NCI-H2171 (cell line): ENCODE measurements around the gene FGD6.

ENCODE experiments used
- DNase-seq: peaks from one replicate; lab custom pipeline; 2025; lab: John Stamatoyannopoulos, UW

FGD6 gene

DNA sequence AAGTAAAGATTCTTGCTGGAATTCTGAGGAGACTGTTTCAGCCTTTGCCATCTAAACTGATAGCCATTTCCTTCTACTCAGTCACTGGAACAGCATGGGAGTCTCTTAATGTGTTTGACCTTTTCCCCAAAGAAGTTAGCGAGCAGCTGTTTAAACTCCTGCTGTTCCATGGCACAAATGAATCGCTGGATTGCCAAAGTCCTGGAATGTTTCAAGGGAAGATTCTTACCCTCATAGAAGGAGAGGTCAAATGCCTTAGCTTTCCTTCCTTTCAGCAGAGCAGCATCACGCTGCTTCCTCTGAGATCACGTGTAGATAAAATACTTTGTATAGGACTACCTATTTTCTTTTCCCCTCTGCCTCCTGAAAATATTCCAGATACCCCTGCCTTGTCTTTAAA is 133.3 kb downstream of the FGD6 start:
- no peak for DNase-seq

DNA sequence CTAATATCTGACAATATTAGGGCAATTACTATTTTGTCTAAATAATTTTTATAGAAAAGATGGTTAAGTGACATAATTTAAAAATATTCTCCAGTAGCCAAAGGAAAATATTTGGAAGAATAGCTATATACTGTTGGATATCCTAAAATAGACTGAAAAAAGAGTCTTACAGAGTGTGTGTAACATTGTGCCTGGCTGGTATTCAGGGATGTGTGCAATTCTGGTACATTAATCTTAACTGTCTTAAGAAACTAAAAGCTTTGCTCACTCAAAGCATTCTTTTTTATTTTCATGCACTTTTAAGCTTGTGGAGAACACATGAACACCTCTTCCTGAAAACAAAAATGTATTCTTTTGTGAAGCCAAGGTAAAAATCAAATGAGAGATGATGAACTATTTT is 133.8 kb downstream of the FGD6 start:
- DNase-seq: no peak

- no peak for DNase-seq
These were observed 139.9 kb downstream of the FGD6 start for GRCh38 chr12:95077341-95077740.

DNA sequence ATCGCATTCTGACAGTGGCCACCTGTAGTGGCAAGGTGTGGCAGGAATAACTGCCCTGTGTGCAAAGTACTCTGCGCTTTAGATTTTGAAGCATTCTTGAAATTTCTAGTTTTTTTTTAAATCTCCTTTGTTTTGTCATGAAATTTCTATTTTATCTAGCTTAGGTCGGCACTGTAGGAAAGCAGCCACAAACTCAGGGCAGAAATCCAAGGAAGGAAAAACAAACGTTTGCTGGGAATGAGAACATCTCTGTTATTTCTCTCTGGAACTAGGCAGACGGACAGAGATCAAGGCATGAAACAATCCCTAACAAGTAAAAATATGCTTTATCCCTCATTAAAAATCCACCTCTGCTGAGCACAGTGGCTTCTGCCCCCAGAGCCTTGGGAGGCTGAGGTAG is 142.5 kb downstream of the FGD6 start:
- DNase-seq: no peak

- DNase-seq: no peak
These were observed 143.4 kb downstream of the FGD6 start for GRCh38 chr12:95073698-95074520.

DNA sequence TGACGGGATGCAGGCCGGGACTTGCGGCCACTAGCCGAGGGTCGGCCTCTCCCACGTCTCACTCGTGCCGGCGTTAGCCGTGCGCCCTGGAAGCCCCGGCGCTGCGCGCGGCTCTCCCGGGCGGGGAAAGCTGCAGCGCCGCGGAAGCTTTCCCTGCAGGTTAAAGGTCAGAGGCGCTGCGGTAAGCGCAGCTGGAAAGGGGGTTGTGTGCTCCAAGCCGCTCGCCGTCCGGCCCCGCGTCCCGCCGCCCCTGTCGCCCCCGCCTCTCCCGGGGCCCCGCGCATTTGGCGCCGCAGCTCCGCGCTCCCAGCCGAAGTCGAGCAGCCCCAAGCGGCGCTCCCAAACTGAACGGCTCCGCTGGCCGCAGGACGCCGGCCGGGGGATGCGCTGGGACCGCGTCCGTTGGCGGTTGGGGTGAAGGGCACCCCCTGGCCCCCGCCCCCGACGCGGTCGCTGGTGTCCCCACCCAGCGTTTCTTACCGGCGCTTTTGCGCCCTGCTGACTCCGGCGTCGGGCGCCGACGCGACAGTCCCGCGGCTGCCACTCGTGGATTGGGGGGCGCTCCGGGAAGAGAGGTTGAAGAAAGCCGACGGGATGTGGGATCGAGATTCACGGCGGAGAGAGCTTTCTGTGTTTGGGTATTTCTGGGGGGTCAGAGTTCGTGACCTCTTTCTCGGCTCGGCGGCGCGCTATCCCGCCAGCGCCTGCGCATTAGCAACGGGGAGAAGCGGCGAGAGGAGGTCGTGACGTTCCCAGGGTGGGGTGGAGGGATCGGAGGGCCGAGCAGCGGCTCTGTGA is 144.2 kb downstream of the FGD6 start, which contains the start of gene NR2C1:
NR2C1 (minus strand) TSS at position 719 of the 798 bp plus-strand sequence. CDS start 6,234 bp downstream, outside the sequence.
- DNase-seq: peak; percentile 89

DNA sequence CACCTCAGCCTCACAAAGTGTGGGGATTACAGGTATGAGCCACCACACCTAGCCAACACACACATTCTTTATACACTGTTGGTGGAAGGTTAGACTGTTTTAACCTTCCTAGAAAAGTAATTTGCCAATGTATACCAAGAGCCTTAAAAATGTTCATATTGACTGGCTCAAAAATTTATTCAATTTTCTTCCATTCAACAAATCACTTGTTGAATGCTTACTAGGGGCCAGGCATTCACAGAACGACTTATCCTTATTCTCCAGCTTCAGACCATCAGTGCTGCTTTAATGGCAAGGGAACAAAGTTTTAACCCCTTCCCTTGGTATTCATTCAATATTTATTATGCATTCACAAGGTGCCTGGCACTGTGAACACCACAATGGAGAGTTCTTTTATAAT is 146.9 kb downstream of the FGD6 start:
- DNase-seq: no peak

GRCh38 chr12:95066091-95066855 is 151.0 kb downstream of the FGD6 start:
- DNase-seq: no peak

DNA sequence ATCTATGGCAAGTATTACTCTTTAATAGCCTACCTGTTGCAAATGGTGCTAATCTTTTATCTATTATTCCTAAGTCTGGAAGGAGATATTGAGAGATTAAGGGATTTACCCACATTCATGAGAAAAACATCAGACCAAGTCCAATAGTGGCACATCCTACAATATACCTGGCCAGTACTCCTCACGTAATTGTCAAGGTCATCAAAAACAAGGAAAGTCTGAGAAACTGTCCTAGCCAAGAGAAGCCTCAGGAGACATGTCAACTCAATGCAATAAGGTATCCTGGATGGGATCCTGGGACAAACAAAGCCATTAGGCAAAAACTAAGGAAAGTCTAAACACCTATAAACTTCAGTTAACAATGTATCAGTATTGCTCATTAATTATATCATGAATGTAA is 156.3 kb downstream of the FGD6 start:
- DNase-seq: no peak

DNA sequence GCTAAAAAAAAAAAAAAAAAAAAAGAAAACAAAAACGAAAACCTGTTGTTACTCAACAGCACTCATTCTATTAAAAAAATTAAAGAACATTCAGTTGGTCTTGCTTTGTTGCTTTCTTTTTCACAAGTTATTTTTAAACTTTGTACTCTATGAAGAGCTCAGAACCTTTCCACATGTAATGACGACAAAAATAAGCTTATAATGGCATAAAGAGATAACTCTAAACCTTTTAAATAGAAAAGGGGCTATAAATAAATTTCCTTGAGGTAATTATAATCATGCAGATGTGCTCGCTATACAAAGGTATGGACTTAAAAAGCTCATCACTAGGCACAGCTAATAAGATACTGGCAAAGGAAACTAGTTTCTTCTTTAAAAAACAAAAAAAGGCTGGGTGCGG is 157.3 kb downstream of the FGD6 start:
- no peak for DNase-seq

GRCh38 chr12:95057424-95057823 is 159.8 kb downstream of the FGD6 start:
- no peak for DNase-seq

- DNase-seq: no peak
These were observed 162.2 kb downstream of the FGD6 start for GRCh38 chr12:95055057-95055456.

DNA sequence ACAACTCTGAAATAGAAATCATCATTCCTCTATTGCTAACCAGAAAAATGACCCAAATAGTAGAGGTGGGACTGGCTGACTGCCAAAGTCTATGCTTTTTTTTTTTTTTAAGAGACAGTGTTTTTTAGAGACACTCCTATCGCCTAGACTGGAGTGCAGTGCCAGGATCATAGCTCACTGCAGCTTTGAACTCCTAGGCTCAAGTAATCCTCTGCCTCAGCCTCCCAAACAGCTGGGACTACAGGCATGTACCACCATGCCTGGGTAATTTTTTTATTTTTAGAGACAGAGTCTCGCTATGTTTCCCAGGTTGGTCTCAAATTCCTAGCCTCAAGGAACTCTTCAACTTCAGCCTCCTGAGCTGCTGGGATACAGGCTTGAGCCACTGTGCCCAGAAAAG is 163.1 kb downstream of the FGD6 start:
- DNase-seq: no peak

DNA sequence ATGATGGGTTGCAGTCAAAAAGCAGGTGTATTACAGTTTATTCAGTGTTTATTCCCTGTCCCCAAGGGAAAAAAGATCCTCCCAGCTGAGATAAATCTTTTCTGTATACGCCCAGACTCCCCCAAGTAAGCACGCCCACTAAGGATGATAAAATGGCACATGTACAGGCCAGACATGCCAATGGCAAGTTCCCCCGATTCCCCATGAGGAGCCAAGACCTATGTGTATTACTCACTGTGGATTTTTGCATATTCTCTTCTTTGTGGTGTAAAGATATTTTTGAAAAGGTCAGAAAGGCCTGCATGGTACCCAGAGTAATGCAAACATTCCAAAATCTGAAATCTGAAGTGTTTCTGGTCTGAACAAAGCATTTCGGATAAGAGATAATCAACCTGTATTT is 166.0 kb downstream of the FGD6 start:
- DNase-seq: no peak

DNA sequence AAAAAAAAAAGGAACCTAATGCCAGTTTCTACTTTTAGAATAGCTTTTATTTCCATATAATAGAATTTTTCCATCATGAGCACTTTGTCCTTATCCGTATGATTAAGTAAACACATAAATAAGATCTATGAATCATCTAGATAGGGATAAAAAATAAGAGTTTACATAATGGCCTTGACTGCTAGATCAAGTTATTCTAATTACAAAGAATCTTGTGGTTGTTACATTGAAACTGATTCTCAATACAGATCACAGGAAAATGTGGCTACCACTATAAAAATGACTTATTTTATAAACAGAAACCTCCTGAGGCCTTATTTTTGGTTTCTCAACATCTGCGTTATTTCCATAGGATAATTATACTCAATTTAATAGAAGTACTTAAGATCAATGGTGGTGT is 179.4 kb downstream of the FGD6 start:
- DNase-seq: no peak

GRCh38 chr12:95034750-95035149 is 182.5 kb downstream of the FGD6 start:
- DNase-seq: no peak
